ENCODE measurements around the gene MCCC1. TPM values are rescaled to one million over a fixed set of nuclear protein-coding genes. Genes with fewer than 3 reads are reported as not detected.
A peak's percentile ranks its signal among the peaks of the same experiment; 100 is the strongest.

MCCC1 gene
- total and polyA plus RNA-seq, 3 donors from 2014 or later: 22.7 to 37.8 (median 35.9) TPM

DNA sequence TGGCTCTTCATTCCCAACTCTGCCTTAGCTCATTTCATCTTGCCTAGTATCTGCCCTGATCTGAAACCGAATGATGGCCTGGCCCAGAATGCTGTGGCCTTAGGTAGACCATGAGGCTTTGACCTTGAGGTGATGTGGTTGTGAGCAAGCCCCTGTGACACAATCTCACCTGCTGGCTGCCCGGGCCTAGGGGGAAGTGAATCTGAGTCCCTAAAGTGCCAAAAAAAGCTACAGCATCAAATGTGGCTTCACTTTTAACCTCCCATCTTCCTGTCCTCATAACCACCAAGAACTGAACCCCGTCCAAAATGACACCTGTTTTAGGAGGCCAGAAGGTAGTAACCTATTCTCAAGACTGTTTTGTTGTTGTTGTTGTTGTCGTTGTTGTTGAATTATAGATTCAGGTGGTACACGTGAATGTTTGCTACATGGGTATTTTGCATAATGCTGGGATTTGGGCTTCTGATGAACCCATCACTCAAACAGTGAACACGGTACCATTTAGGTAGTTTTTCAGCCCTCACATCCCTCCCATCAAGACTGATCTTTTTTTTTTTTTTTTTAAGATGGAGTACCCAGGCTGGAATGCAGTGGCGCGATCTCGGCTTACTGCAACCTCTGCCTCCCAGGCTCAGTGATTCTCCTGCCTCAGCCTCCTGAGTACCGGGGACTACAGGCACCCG, 54.6 kb downstream of the MCCC1 start:
- Histone ChIP-seq H3K4me3 (no peak overlapping the region), H3K27me3 (no peaks in the 10 kb centered on the region), H3K36me3 (ENCODE audit: low read depth, missing control alignments) (no peaks in the 10 kb centered on the region), H3K27ac (no peak overlapping the region), H3K4me1 (peaks cover 8% of the 10 kb centered on the region), H3K9me3 (no peaks in the 10 kb centered on the region)
- TF ChIP-seq, protein P1, sequence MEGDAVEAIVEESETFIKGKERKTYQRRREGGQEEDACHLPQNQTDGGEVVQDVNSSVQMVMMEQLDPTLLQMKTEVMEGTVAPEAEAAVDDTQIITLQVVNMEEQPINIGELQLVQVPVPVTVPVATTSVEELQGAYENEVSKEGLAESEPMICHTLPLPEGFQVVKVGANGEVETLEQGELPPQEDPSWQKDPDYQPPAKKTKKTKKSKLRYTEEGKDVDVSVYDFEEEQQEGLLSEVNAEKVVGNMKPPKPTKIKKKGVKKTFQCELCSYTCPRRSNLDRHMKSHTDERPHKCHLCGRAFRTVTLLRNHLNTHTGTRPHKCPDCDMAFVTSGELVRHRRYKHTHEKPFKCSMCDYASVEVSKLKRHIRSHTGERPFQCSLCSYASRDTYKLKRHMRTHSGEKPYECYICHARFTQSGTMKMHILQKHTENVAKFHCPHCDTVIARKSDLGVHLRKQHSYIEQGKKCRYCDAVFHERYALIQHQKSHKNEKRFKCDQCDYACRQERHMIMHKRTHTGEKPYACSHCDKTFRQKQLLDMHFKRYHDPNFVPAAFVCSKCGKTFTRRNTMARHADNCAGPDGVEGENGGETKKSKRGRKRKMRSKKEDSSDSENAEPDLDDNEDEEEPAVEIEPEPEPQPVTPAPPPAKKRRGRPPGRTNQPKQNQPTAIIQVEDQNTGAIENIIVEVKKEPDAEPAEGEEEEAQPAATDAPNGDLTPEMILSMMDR (IDR thresholded peaks at IDR 0.05): no peak
- TF ChIP-seq POLR2A (IDR thresholded peaks at IDR 0.05): no peak
- intact Hi-C loops (cut with DNase I; ENCODE audit: low total_unique reads): no loop called here
- 87% methylated on average over 11 of the region's 11 CpGs for WGBS, 2 donors
- no peak for DNase-seq

DNA sequence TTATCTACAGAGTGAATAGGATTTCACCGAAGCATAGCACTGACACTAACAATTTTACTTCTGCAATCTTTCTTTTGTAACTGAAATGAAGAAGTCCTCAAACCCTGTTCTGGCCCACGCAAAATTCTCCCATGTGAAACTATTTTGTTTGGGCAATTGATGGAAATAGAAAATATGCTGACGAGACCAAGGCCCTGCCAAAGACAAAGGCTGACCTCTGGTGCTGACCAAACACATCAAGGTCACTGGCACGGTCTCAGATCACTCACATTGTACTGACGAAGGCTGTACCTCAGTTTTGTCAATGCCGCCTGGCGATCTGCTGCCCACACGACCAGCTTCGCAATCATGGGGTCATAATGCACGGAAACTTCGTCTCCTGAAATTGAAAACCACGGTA, 60.5 kb downstream of the MCCC1 start:
- DNase-seq: peak; percentile 65
- H3K4me1 ChIP-seq: no peaks in the 10 kb centered on the region
- no peak overlapping the region for H3K4me3 ChIP-seq
- no peaks in the 10 kb centered on the region for H3K36me3 ChIP-seq (ENCODE audit: low read depth, missing control alignments)
- 72 to 80% methylated on average over 12 of the region's 12 CpGs for WGBS, 2 donors
- no peak for TF ChIP-seq POLR2A (IDR thresholded peaks at IDR 0.05)
- no peaks in the 10 kb centered on the region for H3K9me3 ChIP-seq
- H3K27me3 ChIP-seq: no peaks in the 10 kb centered on the region
- H3K27ac ChIP-seq: peak overlapping the region in 1 of 2 donors; percentile 30
- intact Hi-C loops (cut with DNase I; ENCODE audit: low total_unique reads): no loop called here

DNA sequence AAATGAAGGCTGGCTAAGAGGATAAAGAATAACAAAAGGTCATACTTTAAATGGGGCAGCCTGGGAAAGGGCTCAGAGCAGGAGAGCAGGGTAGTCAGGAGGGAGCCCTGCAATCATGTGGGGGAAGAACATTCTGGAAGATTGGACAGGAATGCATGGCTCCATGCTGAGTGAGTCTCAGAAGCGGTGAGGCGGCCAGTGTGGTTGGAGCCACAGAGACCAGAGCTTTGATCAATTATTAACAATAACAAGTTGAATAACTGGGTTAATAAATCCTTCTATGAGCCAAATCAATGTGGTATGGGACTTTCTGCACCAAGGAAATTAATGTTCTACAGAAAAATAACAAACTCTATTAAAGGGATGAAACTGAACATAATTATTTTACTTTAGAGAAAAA, 61.1 kb downstream of the MCCC1 start:
- WGBS, 2 donors: 97 to 100% methylated on average over 2 of the region's 2 CpGs

DNA sequence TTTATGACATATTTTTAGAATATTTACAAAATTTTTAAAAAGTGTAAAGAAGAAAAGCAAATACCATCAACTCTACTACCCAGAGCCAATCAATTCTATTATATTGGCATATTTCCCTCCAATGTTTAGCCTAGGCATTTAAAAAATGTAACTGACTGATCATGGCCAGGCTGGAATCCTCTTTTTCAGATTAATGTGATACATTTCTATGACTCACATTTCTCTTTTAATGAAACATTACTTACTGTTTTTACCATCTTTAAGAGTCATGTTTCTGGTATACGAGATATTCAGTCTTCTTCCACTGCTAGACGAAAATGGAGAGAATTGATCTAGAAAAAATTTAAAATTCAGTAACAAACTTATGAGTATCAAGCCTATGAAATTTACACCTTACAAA, 65.5 kb downstream of the MCCC1 start:
- no peak for TF ChIP-seq POLR2A (IDR thresholded peaks at IDR 0.05)
- TF ChIP-seq, protein P1 (IDR thresholded peaks at IDR 0.05): no peak
- intact Hi-C loops (cut with DNase I; ENCODE audit: low total_unique reads): no loop called here

More for the DNA sequence above, 61.1 kb downstream of the MCCC1 start:
- no peak for DNase-seq
- no peaks in the 10 kb centered on the region for H3K27me3 ChIP-seq
- H3K27ac ChIP-seq: no peak overlapping the region
- no peaks in the 10 kb centered on the region for H3K4me1 ChIP-seq
- H3K9me3 ChIP-seq: no peaks in the 10 kb centered on the region
- TF ChIP-seq POLR2A (IDR thresholded peaks at IDR 0.05): no peak
- TF ChIP-seq, protein P1 (IDR thresholded peaks at IDR 0.05): no peak
- H3K36me3 ChIP-seq (ENCODE audit: low read depth, missing control alignments): no peaks in the 10 kb centered on the region
- intact Hi-C loops (cut with DNase I; ENCODE audit: low total_unique reads): no loop called here
- no peak overlapping the region for H3K4me3 ChIP-seq

DNA sequence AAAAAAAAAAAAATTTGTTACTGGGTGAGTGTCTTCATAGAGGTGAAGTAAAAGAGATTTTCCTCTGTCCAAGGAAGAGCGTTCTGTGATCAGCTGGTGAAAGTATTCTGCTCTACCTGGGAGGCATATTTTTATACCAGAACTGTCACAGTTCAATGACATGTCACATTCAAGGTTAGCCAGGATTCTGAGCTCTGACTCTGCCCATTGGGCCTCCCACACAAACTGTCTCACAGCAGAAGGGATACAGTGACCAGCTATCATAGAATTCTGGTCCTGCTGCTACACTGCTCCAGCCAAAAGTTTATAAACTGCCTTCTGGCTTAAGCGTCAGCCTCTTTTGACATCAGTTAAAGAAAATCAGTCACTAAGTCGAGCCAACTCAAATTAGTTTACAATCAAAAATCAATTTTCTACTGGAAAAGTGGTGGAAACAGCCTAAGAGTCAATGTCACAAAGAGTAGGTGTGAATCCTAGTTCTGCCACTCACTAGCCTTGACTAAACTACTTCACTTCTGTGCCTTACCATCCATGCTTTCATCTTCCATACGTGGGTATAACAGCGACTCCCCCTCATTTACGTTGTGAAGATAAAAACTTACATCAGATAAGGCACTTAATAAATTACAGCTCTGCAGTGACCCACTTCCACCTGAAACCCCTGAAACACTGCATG, 66.3 kb downstream of the MCCC1 start:
- intact Hi-C loops (cut with DNase I; ENCODE audit: low total_unique reads): no loop called here
- no peaks in the 10 kb centered on the region for H3K27me3 ChIP-seq
- 54 to 66% methylated on average over 6 of the region's 6 CpGs for WGBS, 2 donors
- no peaks in the 10 kb centered on the region for H3K36me3 ChIP-seq (ENCODE audit: low read depth, missing control alignments)
- TF ChIP-seq, protein P1 (IDR thresholded peaks at IDR 0.05): no peak
- no peak for TF ChIP-seq POLR2A (IDR thresholded peaks at IDR 0.05)
- H3K27ac ChIP-seq: no peak overlapping the region
- no peak overlapping the region for H3K4me3 ChIP-seq
- no peaks in the 10 kb centered on the region for H3K4me1 ChIP-seq
- DNase-seq: peak; percentile 51
- H3K9me3 ChIP-seq: no peaks in the 10 kb centered on the region

More for the DNA sequence above, 65.5 kb downstream of the MCCC1 start:
- Histone ChIP-seq H3K9me3 (no peaks in the 10 kb centered on the region), H3K27me3 (no peaks in the 10 kb centered on the region), H3K36me3 (ENCODE audit: low read depth, missing control alignments) (no peaks in the 10 kb centered on the region), H3K4me3 (no peak overlapping the region), H3K4me1 (no peaks in the 10 kb centered on the region), H3K27ac (no peak overlapping the region)
- 57 to 88% methylated on average over 2 of the region's 2 CpGs for WGBS, 2 donors
- no peak for DNase-seq
